ENCODE data around the gene SYNE1.

DNA sequence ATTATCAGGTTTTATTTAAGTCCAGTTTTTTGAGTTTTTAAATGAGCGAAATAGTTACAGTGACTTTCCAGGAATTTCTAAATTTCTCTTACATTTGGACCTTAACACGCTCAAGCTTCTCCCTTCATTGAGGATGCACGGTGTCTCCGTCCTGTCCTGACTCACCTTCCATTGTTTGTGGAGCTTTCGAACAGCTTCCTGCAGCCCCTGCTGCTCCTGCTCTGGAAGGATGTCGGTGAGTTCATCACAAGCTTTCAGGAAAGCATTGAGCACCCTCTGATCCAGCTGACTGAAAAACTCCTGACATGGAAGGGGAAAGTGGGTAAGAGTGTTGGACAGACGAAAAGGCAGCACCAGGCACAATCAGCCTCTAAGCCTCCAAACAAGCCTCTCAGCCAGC lies 183.7 kb downstream of the SYNE1 start:
- TF ChIP-seq, protein P1, sequence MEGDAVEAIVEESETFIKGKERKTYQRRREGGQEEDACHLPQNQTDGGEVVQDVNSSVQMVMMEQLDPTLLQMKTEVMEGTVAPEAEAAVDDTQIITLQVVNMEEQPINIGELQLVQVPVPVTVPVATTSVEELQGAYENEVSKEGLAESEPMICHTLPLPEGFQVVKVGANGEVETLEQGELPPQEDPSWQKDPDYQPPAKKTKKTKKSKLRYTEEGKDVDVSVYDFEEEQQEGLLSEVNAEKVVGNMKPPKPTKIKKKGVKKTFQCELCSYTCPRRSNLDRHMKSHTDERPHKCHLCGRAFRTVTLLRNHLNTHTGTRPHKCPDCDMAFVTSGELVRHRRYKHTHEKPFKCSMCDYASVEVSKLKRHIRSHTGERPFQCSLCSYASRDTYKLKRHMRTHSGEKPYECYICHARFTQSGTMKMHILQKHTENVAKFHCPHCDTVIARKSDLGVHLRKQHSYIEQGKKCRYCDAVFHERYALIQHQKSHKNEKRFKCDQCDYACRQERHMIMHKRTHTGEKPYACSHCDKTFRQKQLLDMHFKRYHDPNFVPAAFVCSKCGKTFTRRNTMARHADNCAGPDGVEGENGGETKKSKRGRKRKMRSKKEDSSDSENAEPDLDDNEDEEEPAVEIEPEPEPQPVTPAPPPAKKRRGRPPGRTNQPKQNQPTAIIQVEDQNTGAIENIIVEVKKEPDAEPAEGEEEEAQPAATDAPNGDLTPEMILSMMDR (IDR thresholded peaks at IDR 0.05), result no peak
- no peak for TF ChIP-seq POLR2A (IDR thresholded peaks at IDR 0.05)
